ENCODE data around the gene EIF1.

Gene EIF1

GRCh38 chr17:41705271-41705991 is 16.7 kb downstream of the EIF1 start:
- no peak for DNase-seq

- no peak for DNase-seq
These were observed 19.4 kb downstream of the EIF1 start for GRCh38 chr17:41707803-41708669.

DNA sequence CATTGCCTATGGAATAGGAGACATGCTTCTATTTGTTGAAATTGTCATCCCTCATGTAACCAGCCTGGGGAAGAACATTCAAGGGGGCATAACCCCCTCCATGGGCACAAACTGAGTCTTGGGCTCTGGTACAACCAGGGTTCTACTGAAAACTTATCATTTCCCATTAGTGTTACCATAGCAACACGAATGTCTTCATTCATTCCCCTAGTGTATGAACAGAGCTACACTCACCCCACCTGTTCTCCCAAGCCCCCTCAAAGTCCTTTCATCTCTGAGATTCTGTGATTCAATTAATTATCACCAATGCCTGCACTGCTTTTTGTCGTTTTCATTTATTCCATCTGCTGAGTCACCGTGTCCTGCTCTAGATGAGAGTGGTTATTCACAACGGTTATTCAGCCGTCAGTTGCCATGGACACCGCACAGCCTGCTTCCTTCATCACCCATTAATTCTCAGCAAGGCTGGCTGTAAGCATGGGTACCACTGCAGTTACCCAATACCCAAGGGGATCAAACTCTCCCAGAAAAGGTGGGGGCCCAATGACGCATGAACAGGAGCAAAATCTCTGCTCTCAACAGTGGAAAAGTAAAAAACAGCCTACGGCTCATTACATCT is 21.9 kb downstream of the EIF1 start:
- DNase-seq: no peak

DNA sequence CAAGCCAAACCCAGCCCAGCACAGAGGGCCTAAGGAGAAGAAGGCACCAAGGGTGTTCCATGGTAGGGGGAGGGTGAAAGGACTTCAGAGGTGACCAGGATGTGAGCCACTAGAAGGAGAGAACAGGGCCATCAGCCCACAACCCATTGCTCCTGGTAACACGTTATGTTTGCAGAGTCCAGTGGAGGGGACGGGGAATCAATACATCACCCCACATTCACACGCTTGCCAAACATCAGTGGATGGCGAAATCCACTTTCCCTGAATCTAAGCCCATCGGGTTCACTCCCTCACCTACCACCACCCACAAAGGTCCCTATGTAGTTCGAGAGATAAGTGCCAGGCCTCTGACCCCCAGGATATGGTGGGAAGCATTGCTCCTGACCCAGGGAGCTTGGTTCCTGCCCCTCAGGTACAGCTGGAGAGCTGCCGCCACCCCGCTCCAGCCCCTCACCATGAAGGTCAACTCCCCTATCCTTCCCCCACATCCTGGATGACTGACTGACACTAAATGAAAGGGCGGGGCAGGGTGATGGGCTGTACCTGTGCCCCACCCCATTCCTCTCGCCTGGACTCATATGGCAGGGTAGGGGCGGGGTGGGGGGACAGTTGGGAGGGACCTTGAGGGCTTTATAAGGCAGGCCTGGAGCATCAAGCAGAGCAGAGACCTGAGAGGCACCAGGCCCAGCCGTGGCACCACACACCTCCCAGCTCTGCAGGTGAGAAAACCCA is 23.1 kb downstream of the EIF1 start, which contains the start of gene GAST:
GAST (plus strand) TSS at position 663 of the 732 bp plus-strand sequence. CDS start 3,106 bp downstream, outside the sequence.
- DNase-seq: no peak

DNA sequence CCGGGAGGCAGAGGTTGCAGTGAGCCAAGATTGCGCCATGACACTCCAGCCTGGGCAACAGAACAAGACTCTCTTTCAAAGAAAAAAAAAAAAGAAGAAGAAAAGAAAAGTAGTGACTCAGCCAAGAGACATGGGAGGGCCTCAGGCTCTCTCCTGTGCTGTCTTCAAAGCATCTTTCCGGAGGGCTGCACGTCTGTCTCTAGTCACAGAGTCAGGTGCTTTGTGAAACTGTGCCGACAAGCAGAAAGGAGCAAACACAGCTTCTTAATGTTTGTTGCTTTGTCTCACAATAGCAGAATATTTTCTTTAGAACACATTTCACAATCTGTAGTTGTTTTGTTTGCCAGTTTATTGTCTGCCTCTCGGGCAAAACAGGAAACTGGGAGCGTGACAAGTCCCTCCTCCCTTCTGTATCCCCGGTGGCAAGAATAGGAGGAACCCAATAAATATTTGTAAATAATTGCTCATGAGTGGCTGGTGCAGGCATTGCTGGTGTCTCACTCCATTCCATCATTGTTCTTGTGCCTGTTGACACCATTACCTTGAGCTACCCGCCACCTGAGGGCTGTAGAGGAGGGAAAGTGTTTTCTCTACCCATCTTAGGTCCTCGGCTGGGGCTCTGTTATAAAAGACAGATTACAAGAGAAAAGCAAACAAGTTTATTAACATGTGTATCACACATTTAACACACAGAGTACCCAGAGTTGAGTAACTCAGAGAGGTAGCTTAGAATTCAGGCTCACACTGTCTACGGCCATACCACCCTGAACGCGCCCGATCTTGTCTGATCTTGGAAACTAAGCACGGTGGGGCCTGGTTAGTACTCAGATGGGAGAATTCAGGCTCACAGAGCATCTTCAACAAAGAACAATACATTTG is 29.0 kb downstream of the EIF1 start:
- peak in 2 of 6 experiments; percentile 13 to 17 for DNase-seq

GRCh38 chr17:41718287-41718645 is 29.6 kb downstream of the EIF1 start:
- no peak for DNase-seq

GRCh38 chr17:41722231-41722630 is 33.5 kb downstream of the EIF1 start:
- DNase-seq: no peak

- no peak for DNase-seq
These were observed 35.3 kb downstream of the EIF1 start for GRCh38 chr17:41723801-41724475.

- no peak for DNase-seq
These were observed 35.9 kb downstream of the EIF1 start for GRCh38 chr17:41724476-41725050.

- DNase-seq: no peak
These were observed 36.4 kb downstream of the EIF1 start for GRCh38 chr17:41725134-41725533.

DNA sequence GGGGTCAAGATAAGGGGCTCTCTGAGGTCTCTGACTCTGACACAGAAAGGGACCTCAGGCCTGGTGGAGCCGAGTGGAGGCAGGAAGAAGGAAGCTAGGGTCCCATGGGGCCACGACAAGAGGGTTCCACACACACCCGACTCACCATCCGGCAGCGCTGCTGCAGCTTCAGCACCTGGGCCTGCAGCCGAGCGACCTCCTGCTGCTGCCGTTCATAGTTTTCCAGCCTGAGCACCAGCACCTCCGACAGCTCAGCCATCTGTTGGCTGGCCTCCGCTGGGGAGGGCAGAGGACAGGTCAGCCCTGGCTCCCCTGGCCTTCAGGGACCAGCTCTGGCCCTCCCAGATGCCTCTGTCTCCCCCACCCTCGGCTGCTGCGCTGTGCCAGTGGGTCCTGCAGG is 39.4 kb downstream of the EIF1 start:
- no peak for DNase-seq

DNA sequence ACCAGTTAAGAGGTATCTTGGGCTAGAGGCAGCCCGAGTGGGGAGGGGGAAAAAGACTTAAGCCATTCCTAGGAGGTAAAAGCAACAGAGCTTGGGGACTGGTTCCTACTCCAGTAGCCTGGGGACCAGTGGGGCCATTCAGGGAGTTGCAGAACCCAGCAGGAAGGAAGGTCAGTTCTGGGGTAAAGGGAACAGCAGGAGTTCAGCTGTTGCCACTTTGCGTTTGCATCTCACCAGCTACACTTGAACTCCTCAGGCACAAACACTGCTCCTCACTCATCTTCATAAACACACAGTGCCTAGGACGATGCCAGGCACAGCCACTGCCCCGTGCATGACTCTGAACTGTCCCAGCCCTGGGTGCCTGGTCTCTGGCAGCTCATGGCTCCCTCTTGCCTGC is 41.8 kb downstream of the EIF1 start:
- no peak for DNase-seq

DNA sequence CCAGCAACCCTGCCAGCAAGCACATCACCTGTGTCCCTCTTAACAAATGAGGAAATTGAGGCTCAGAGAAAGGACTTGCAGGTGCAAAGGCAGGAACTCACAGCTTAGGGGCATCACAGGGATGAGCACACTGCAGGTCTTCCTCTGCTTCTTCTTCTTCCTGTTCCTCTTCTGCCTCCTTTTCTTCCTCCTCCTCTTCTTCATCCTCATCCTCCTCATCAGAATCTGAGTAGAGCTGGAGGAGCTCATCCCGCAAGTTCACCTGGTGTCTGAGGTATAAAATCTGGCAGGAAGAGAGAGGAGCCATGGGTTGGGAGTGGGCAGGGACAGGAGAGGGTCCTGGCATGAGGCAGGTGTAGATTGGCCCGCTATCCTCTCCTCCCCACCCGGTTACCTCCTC is 43.2 kb downstream of the EIF1 start:
- DNase-seq: no peak

DNA sequence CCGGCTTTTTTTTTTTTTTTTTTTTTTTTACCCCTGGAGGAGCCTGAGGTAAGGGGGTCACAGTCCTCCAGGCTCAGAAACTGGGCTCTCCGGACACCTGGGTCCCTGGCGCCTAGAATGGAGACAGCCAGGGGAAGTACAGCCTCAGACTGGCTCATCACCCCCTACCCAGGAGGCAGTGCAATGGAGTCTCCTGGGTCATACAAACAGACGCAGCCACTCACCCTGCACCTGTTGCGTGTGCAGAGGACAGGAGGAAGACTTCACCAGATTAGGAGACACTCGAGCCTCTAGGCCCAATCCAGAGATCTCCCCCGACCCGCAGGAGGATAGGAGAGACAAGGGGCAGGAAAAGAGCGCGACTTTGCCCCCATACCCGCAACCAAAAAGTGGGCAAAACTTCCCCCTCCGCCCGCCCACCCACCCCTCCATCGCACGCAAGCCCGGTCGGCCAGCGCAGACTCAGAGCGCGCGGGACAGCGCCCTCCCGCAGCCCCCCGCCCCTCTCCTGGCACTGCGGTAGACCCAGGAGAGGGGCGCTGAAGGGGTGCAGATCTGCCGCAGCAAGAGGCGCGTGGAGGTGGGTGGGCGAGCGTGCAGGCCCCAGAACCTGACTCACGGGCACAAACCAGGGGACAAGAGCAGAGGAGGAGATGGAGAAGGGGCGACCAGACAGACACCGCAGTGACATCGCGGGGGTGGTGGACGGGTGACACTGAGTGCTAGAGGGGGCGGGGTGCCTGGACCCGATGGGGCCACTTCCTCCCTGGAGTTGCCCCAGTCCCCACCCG is 44.9 kb downstream of the EIF1 start:
- DNase-seq: no peak

GRCh38 chr17:41734139-41734948 is 45.7 kb downstream of the EIF1 start, which contains the start of gene HAP1:
TSS of gene HAP1 (minus strand) at chr17:41734643. CDS start at chr17:41734634, 9 bp downstream.
- peak in 2 of 6 experiments; percentile 1 to 13 for DNase-seq

- no peak for DNase-seq
These were observed 46.2 kb downstream of the EIF1 start for GRCh38 chr17:41734949-41735313.

DNA sequence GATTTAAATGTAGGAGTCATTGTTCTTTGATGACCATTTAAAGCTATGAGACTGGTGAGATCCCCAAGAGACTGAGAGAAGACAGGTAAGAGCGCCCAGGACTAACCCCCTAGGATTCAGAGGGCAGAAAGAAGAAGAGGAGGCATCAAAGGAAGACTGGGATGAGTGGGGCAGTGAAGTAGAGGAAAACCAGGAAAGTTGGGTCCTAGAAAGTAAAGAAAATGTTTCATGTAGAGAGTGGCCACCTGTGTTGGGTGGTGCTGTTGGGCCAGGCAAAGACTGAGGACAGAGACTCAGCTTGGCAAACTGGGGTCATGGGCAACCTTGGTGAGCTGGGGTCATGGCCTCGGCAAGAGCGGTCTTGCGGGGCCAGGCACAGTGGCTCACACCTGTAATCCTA is 47.1 kb downstream of the EIF1 start:
- no peak for DNase-seq

DNA sequence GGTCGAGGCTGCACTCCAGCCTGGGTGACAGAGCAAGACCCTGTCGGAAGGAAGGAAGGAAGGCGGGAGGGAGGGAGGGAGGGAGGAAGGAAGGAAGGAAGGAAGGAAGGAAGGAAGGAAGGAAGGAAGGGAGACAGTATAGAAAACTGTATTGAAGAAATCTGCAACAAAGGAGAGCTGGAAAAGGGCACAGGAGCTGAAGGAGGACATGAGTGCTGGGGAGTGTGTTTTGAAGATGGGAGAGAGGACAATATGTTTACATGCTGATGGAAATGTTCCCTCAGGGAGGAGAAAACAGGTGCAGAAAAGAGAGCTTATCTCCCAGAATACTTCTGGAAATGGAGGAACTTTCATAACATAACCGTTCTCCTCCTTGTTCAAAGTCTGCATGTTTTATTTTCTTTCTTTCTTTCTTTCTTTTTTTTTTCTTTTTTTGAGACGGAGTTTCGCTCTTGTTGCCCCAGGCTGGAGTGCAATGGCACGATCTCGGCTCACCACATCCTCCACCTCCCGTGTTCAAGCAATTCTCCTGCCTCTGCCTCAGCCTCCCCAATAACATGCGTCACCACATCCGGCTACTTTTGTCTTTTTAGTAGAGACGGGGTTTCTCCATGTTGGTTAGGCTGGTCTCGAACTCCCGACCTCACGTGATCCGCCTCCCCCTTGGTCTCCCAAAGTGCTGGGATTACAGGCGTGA is 48.4 kb downstream of the EIF1 start:
- peak in 1 of 6 experiments; percentile 25 for DNase-seq

DNA sequence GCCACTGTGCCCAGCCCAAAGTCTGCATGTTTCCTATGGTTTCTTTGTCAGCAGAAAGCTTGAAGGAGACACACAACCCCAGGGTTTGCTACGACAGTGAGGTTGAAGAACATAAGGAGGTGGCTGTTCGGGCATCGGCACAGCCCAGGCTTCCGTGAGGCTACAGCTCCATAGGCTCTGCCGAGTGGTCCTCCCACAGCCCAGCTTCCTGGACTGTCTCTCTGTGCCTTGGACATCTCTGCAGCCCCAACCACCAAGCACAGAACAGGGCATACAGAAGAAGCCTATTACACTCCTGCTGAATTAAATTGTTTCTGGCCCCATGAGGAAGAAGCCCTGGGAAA is 49.0 kb downstream of the EIF1 start:
- peak in 1 of 6 experiments; percentile 38 for DNase-seq

Measured in stimulated activated naive CD4-positive, alpha-beta T cell (primary cell).